Mucosa of descending colon (tissue), 3 donors: ENCODE measurements around the gene NOC2L. TPM values are rescaled to one million over a fixed set of nuclear protein-coding genes. Genes with fewer than 3 reads are reported as not detected.
A peak's percentile ranks its signal among the peaks of the same experiment; 100 is the strongest.

Experiments
- ATAC-seq: fragments of 200-7000 bp; cut with Tn5 transposase; one replicate; pipeline ENCODE4 v1.9.1; 2020; ENCODE audit warnings: mild to moderate bottlenecking, moderate library complexity
- DNase-seq, 3 donors: peaks; one replicate each; pipeline ENCODE4 v3.0.0-alpha.2; 2020
- H3K36me3 ChIP-seq: fragments of 200-600 bp; one replicate; pipeline ENCODE4 v1.8.0; 2021; ENCODE audit warnings: low read depth, mild to moderate bottlenecking
- H3K4me1 ChIP-seq: fragments of 200-600 bp; one replicate; pipeline ENCODE4 v1.8.0; 2021; ENCODE audit warnings: low read depth, mild to moderate bottlenecking
- H3K4me3 ChIP-seq: fragments of 200-600 bp; one replicate; pipeline ENCODE4 v1.8.0; 2021; ENCODE audit warnings: mild to moderate bottlenecking
- H3K9me3 ChIP-seq: fragments of 200-600 bp; one replicate; pipeline ENCODE4 v1.8.0; 2021; ENCODE audit warnings: mild to moderate bottlenecking
- intact Hi-C, 2 donors: fragments of 100-400 bp; cut with DNase I in 1 of 2; cut with micrococcal nuclease in 1 of 2; formaldehyde crosslinking; loops; one replicate each; pipeline versions ENCODE4 v1.11.0 to v1.11.1; 2022; cut with DNase I, micrococcal nuclease
- total RNA-seq, 3 donors: library from RNA; stranded (reverse); fragmentation: NEBNext Ultra II Directional in 2 of 3; extraction: Animal tissue kit (Norgen Biotek cat#: 25700) in 2 of 3; gene quantifications; one replicate each; pipeline versions ENCODE4 v1.2.1 to v1.2.4, GENCODE V29; 2021 to 2023
- TF ChIP-seq, protein P1 (sequence below): fragments of 200-600 bp; IDR thresholded peaks from one replicate; pipeline ENCODE4 v1.8.0; 2022; ENCODE audit warnings: antibody characterized with exemption, mild to moderate bottlenecking
- donor health status: DM: no; HTN: no; CAD: no; lungs with moderate emphysema.
- donor health status: DM: no; HTN: no; CAD: no.
- donor health status: DM: no; HTN: yes; CAD: no.

NOC2L gene
- total RNA-seq, 3 donors from 2014 or later, result 47.3 to 56.2 (median 54.6) TPM

DNA sequence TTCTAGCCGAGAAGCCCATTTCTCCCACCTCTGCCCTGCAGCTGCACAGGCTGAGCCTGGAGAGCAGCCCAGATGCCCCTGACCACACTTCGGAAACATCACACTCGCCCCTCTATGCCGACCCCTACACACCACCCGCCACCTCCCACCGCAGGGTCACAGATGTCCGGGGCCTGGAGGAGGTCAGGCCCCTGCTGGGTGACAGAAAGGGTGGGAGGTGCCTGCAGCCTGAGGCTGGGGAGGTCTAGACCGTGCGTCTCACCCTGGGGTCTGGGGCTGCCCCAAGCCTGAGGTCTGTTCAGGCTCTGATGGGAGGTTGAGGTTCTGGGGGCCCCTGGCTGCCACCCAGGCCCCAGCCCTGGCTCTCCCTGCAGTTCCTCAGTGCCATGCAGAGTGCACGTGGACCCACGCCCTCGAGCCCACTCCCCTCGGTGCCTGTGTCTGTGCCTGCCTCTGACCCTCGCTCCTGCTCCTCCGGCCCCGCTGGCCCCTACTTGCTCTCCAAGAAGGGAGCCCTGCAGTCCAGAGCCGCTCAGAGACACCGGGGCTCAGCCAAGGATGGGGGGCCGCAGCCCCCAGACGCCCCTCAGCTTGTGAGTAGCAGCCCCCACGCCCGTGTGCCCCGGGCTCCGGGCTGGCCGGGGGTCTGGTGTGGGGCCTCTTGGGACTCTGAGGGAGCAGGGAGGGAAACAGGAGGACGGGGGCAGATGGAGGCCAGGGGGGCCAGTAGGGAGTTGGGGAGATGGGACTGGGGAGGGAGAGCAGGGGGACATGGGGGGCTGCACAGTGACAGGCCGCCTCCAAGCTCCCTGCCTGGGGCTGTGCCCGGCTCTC lies 14.6 kb upstream of the NOC2L start:
- intact Hi-C loops, result no loop called here
- Histone ChIP-seq H3K9me3 (no peaks in the 10 kb centered on the region), H3K36me3 (no peaks in the 10 kb centered on the region), H3K4me3 (no peak overlapping the region), H3K4me1 (peaks cover 5% of the 10 kb centered on the region)
- ATAC-seq, result no peak
- TF ChIP-seq, protein P1, sequence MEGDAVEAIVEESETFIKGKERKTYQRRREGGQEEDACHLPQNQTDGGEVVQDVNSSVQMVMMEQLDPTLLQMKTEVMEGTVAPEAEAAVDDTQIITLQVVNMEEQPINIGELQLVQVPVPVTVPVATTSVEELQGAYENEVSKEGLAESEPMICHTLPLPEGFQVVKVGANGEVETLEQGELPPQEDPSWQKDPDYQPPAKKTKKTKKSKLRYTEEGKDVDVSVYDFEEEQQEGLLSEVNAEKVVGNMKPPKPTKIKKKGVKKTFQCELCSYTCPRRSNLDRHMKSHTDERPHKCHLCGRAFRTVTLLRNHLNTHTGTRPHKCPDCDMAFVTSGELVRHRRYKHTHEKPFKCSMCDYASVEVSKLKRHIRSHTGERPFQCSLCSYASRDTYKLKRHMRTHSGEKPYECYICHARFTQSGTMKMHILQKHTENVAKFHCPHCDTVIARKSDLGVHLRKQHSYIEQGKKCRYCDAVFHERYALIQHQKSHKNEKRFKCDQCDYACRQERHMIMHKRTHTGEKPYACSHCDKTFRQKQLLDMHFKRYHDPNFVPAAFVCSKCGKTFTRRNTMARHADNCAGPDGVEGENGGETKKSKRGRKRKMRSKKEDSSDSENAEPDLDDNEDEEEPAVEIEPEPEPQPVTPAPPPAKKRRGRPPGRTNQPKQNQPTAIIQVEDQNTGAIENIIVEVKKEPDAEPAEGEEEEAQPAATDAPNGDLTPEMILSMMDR, result no peak
- peak in 1 of 3 donors; percentile 46 for DNase-seq

DNA sequence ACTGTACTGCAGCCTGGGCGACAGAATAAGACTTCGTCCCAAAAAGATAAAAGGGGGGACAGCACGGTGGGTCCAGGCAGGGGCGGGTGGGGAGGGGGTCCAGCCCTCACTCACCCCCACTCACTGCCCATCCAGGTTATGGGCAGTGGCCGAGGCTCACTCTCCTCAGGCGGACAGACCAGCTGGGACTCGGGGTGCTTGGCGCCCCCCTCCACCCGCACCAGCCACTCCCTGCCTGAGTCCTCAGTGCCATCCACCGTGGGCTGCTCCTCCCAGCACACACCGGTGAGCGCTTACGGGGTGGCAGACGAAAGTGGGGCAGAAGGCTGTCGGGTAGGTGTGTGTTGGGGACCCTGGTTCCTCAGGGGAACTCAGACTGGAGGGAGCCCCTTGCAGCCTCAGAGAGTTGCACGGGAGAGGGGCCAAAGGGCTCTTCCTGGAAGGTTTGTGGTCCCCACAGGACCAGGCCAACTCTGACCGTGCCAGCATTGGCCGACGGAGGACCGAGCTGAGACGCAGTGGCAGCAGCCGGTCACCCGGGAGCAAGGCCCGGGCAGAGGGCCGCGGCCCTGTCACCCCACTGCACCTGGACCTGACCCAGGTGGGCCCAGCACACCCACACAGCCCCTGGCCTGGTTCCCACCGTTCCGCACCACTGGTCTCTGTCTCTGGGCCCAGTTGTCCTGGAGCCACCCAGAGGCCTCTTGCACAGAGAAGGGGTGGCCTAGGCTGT lies 13.8 kb upstream of the NOC2L start:
- DNase-seq (peak in 1 of 3 donors; percentile 41), ATAC-seq (no peak)
- Histone ChIP-seq H3K9me3 (no peaks in the 10 kb centered on the region), H3K4me3 (no peak overlapping the region), H3K4me1 (peaks cover 5% of the 10 kb centered on the region), H3K36me3 (no peaks in the 10 kb centered on the region)
- intact Hi-C loops, result no loop called here
- TF ChIP-seq, protein P1, result no peak

DNA sequence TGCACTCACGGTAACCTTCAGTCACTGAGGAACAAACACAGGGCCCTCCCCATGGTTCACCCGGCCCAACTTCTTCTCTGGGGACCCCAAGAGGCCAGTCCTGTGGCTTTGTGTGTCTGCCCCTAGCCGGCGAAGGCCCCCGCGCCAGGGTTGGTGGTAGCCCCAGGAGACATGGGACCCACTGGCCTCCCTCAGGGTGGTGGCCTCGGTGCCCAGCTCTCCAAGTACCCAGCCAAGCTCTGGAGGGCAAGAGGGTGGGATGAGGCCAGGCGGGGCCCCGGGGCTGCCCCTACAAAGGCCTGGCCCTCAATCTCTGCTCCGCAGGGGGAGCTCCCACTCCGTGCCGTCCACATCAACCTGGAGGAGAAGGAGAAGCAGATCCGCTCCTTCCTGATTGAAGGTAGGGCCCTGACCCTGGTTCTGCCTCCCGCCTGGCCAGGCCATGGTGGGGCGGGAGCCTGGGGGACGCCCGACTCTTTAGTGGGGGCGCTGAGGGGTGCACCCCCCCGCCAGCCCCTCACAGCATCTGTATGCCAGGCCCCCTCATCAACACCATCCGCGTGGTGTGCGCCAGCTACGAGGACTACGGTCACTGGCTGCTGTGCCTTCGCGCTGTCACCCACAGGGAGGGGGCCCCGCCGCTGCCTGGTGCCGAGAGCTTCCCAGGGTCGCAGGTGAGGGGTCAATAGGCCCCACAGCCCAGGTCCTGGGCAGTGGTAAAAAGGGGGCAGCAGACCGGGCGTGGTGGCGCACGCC lies 12.9 kb upstream of the NOC2L start:
- TF ChIP-seq, protein P1, result no peak
- intact Hi-C loops, result no loop called here
- Histone ChIP-seq H3K4me1 (peaks cover 8% of the 10 kb centered on the region), H3K4me3 (no peak overlapping the region), H3K36me3 (no peaks in the 10 kb centered on the region), H3K9me3 (no peaks in the 10 kb centered on the region)
- DNase-seq (no peak), ATAC-seq (no peak)

DNA sequence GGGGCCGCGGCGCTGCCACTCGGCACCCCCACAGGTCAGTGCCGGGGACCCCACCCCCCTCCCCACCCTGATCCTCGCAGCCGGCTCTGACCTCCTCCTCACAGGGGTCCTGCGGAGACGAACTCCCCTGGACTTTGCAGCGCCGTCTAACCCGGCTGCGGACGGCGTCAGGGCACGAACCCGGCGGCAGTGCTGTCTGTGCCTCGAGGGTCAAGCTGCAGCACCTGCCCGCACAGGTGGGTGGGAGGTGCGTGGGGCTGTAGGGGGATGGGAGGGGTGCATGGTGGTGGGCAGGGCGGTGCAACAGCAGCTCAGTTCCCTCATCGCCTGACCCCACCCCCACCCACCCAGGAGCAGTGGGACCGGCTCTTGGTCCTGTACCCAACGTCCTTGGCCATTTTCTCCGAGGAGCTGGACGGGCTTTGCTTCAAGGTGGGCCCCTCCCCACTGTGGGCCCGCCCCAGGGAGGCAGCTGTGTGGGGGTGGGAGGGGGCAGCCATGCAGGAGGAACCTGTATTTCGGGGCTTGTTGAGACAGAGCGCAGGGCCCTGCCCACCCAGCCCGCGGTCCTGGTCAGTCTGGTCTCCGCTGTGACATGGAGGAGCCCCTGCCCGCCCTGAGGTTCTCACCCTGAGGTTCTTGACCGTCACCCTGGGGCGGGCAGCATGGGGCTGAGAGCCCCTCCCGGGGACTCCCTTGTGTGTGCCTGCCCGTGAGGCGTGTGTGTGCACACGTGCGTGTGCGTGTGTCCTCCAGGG lies 12.1 kb upstream of the NOC2L start:
- TF ChIP-seq, protein P1, result no peak
- Histone ChIP-seq H3K9me3 (no peaks in the 10 kb centered on the region), H3K36me3 (no peaks in the 10 kb centered on the region), H3K4me3 (no peak overlapping the region), H3K4me1 (peaks cover 11% of the 10 kb centered on the region)
- peak in 1 of 3 donors; percentile 41 for DNase-seq
- intact Hi-C loops, result no loop called here
- no peak for ATAC-seq
